NOMO-1 treated with dmso at 0.1 percent for 144 hours (cell line): Measurements from ENCODE around the gene DHODH.
"Not testable (repeated sequence)": the region's sequence is repeated elsewhere in the genome, so short reads cannot be mapped to it uniquely, and the experiment has no call there.

Source experiments
- DNase-seq: peaks from one replicate; lab custom pipeline; 2025; ENCODE audit not compliant: unreplicated experiment; lab: John Stamatoyannopoulos, UW

DHODH gene

GRCh38 chr16:72008424-72009216 is at the start of gene DHODH:
Gene DHODH, plus strand, starts transcription at chr16:72008744. Its CDS starts 21 bp downstream, at chr16:72008765.
- DNase-seq, result peak; percentile 98

- DNase-seq, result peak; percentile 40
These were observed 47.2 kb upstream of the DHODH start for GRCh38 chr16:71961066-71962039.

GRCh38 chr16:71963125-71963875 is 45.2 kb upstream of the DHODH start:
- DNase-seq, result no peak

GRCh38 chr16:71965223-71965622 is 43.3 kb upstream of the DHODH start:
- DNase-seq, result no peak

GRCh38 chr16:71966932-71967331 is 41.6 kb upstream of the DHODH start:
- no peak for DNase-seq

- no peak for DNase-seq
These were observed 39.2 kb upstream of the DHODH start for GRCh38 chr16:71969353-71969752.

- no peak for DNase-seq
These were observed 37.0 kb upstream of the DHODH start for GRCh38 chr16:71971571-71971970.

GRCh38 chr16:71972356-71972755 is 36.2 kb upstream of the DHODH start:
- DNase-seq, result no peak

GRCh38 chr16:71973001-71973400 is 35.5 kb upstream of the DHODH start:
- DNase-seq, result no peak

GRCh38 chr16:71974068-71974818 is 34.3 kb upstream of the DHODH start:
- DNase-seq, result no peak

GRCh38 chr16:71985262-71985974 is 23.1 kb upstream of the DHODH start:
- DNase-seq, result no peak

GRCh38 chr16:71986131-71986530 is 22.4 kb upstream of the DHODH start:
- DNase-seq, result no peak

- no peak for DNase-seq
These were observed 13.5 kb upstream of the DHODH start for GRCh38 chr16:71995038-71995437.

GRCh38 chr16:71997578-71997977 is 11.0 kb upstream of the DHODH start:
- DNase-seq, result not testable (repeated sequence)

- no peak for DNase-seq
These were observed 7.2 kb upstream of the DHODH start for GRCh38 chr16:72001180-72001874.

- DNase-seq, result no peak
These were observed 5.9 kb upstream of the DHODH start for GRCh38 chr16:72002619-72003018.

- not testable (repeated sequence) for DNase-seq
These were observed 500 bp upstream of the DHODH start for GRCh38 chr16:72008065-72008423.

GRCh38 chr16:72009779-72010178 is 1.2 kb downstream of the DHODH start:
- no peak for DNase-seq

- DNase-seq, result no peak
These were observed 4.1 kb downstream of the DHODH start for GRCh38 chr16:72012607-72013006.
